WI38 (cell line): ENCODE measurements around the gene NYAP2.

Source experiments
- H3K4me3 ChIP-seq: 2 replicates; pipeline ENCODE4 v1.5.1; 2011; ENCODE audit warnings: low read depth, mild to moderate bottlenecking, control low read depth, low read length
- TF ChIP-seq, protein P1 (sequence below): IDR thresholded peaks from 2 replicates; pipeline ENCODE4 v1.5.1; 2012; ENCODE audit warnings: low read depth, mild to moderate bottlenecking, control low read depth, low read length

NYAP2 gene

DNA sequence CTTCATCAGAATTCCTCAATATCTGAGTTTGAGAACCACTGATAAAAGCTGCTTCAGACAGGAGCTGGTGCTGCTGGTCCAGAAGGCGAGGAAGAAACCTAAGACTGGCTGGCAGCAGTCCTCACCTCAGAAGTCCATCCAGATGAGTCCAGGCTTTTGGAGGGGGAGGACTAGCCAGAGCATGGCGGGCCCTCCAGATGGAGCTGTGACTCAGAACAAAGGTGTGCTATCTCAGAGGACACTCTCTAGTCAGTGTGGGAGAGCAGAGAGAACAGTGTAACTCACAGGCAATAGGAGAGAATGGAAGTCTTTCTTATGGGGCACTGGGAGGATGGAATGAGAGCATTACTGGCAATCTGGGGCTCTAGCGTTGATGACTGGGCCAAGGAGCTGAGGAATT lies 191.4 kb downstream of the NYAP2 start:
- H3K4me3 ChIP-seq: no peak overlapping the region
- TF ChIP-seq, protein P1, sequence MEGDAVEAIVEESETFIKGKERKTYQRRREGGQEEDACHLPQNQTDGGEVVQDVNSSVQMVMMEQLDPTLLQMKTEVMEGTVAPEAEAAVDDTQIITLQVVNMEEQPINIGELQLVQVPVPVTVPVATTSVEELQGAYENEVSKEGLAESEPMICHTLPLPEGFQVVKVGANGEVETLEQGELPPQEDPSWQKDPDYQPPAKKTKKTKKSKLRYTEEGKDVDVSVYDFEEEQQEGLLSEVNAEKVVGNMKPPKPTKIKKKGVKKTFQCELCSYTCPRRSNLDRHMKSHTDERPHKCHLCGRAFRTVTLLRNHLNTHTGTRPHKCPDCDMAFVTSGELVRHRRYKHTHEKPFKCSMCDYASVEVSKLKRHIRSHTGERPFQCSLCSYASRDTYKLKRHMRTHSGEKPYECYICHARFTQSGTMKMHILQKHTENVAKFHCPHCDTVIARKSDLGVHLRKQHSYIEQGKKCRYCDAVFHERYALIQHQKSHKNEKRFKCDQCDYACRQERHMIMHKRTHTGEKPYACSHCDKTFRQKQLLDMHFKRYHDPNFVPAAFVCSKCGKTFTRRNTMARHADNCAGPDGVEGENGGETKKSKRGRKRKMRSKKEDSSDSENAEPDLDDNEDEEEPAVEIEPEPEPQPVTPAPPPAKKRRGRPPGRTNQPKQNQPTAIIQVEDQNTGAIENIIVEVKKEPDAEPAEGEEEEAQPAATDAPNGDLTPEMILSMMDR: no peak

DNA sequence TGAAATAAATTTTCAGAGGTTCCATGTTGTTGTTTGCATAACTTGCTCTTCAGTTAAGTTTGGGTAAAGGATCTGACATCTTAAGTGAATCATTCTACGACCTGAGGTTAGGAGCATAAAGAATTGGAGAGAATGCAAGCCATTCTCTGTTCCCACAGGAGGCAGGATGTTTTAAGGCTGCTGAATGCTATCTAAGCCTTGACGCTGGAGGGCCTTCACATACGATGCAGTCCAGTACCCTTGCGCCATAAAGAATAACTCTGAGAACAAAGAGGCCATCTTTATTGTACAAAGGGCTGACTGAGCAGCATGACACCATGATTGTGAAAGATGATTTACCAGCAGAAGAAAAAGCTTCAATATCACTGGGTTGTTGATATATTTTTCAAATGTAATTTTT lies 198.4 kb downstream of the NYAP2 start:
- no peak overlapping the region for H3K4me3 ChIP-seq
- TF ChIP-seq, protein P1: no peak

DNA sequence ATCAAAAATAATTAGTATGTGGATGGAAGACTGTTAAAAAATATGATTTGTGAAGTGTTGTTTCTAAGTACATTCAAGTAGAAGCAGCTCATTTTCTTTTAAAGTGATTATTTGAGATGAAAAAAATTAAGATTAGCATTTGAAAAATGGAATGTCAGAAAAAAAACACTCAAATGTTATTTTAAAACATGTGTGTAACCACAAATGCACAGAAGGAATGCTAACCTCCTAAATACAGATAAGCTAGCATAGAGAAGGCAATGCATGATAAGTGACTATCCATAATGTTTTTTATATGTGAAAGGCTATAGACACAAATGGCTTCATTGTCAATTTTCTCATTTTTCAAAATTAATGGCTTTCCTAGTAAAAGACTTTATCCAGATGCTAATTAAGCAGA lies 198.9 kb downstream of the NYAP2 start:
- H3K4me3 ChIP-seq: no peak overlapping the region
- TF ChIP-seq, protein P1: no peak

DNA sequence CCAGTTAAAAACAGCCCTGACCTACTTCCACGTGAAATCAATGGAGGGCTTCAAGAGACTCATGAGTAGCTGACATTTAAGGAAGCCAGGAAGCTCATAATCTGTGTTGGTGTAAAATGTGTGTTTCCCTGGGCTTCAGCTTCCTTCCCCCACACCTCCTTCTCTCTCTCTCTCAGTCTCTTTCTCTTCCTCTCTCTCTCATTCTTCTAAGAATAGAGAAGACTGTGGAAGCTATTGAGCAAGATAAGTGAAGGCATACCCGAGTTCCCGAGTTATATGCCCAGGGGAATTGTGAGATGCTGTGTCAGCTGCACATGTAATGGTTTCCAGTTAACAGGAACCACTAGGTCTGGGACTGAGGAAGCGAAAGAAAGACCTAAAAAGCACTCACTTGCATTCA lies 199.4 kb downstream of the NYAP2 start:
- TF ChIP-seq, protein P1: no peak
- no peak overlapping the region for H3K4me3 ChIP-seq

DNA sequence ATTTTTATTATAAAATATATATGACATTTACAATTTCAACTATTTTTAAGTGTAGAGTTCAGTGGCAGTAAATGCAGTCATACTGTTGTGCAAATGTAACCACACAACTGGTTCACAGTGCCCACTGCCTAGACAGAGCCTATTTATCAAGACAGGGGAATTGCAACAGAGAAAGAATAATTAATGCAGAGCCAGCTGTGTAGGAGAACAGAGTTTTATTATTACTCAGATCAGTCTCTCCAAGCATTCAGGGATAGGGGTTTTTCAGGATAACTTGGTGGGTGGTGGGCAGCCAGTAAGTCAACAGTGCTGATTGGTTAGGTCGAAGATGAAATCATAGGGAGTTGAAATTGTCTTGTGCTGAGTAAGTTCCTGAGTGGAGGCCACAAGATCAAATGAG lies 200.3 kb downstream of the NYAP2 start:
- TF ChIP-seq, protein P1: no peak
- H3K4me3 ChIP-seq: no peak overlapping the region

DNA sequence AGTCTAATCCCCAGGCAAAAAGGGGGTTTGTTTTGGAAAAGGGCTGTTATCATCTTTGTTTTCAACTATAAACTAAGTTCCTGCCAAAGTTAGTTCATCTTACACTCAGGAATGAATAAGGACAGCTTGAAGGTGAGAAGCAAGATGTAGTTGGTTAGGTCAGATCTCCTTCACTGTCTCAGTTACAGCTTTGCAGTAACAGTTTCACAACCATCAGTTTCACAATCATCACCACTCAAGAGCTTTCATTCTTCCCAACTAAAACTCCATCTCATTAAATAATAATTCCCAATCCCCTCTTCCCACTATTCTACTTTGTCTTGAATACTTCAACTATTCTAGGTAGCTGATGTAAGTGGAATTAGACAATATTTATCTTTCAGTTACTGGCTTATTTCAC lies 200.9 kb downstream of the NYAP2 start:
- no peak overlapping the region for H3K4me3 ChIP-seq
- TF ChIP-seq, protein P1: no peak

DNA sequence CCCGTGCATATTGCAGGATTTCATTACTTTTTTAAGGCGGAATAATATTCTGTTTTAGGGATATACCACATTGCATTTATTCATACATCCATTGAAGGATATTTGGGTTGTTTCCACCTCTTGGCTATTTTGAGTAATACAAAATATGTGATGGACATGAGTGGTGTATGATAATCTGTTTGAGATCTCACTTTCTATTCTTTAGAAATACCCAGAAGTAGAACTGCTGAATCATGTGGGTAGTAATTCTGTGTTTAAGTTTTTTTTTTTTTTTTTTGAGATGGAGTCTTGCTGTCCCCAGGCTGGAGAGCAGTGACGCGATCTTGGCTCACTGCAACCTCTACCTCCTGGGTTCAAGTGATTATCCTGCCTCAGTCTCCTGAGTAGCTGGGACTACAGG lies 201.4 kb downstream of the NYAP2 start:
- TF ChIP-seq, protein P1: no peak
- H3K4me3 ChIP-seq: no peak overlapping the region

DNA sequence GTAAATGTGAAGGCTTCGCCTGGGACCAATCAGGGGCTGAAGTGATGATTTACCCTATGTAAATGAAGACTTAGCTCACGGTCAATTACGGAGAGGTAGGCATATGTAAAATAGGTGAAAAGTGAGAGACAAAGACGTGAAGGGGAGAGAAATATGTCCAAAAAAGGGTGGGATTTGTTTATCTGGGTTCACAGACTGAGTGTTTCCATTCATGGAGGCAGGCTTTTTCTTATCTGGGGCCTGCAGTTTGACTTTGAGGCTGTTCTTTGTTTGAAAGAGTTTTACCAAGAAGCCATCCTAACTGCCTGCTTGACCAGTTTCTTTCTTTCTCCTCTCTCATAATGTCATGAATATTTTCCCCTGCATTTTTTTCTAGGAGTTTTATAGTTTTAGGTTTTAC lies 202.7 kb downstream of the NYAP2 start:
- no peak overlapping the region for H3K4me3 ChIP-seq
- TF ChIP-seq, protein P1: no peak
